GM12878 (cell line): ENCODE results near the gene LRRN4CL.

Source experiments
- CTCF ChIP-seq, 3 experiments: IDR thresholded peaks in 2 of 3; conservative IDR thresholded peaks in 1 of 3; 2 replicates each; pipeline ENCODE4 v1.5.1; 2011; ENCODE audit warnings: low read depth in 3 of 3, low read length in 3 of 3, mild to moderate bottlenecking in 3 of 3, control low read depth in 2 of 3, moderate library complexity in 2 of 3, inconsistent platforms in 1 of 3, mixed read lengths in 1 of 3; ENCODE audit not compliant: control insufficient read depth in 2 of 3, insufficient read depth in 1 of 3; ENCODE audit errors: extremely low read depth in 1 of 3
- GABPA ChIP-seq: IDR thresholded peaks from 2 replicates; pipeline ENCODE4 v1.6.1; 2014; ENCODE audit warnings: antibody characterized with exemption, low read depth, mild to moderate bottlenecking, inconsistent platforms
- HCFC1 ChIP-seq: fragments of 150-350 bp; IDR thresholded peaks from 2 replicates; pipeline ENCODE4 v1.6.1; 2014; ENCODE audit warnings: low read length
- MAX ChIP-seq: IDR thresholded peaks from 2 replicates; pipeline ENCODE4 v1.6.1; 2012; ENCODE audit warnings: low read depth, low read length, improper control_type of control experiment
- NFYB ChIP-seq: IDR thresholded peaks from 2 replicates; pipeline ENCODE4 v1.6.1; 2011; ENCODE audit warnings: low read depth, mild to moderate bottlenecking, low read length, improper control_type of control experiment, moderate library complexity; ENCODE audit not compliant: insufficient read depth
- POLR2A ChIP-seq: IDR thresholded peaks from 2 replicates; pipeline ENCODE4 v1.6.1; 2011; ENCODE audit warnings: low read depth, mild to moderate bottlenecking, low read length
- POLR2AphosphoS5 ChIP-seq: IDR thresholded peaks from 2 replicates; pipeline ENCODE4 v1.6.1; 2011; ENCODE audit warnings: mild to moderate bottlenecking, low read length, inconsistent platforms
- RAD21 ChIP-seq: IDR thresholded peaks from 2 replicates; pipeline ENCODE4 v1.6.1; 2011; ENCODE audit warnings: mild to moderate bottlenecking, low read depth, low read length, moderate library complexity; ENCODE audit not compliant: insufficient read depth
- RFX5 ChIP-seq: IDR thresholded peaks from 2 replicates; pipeline ENCODE4 v1.6.1; 2011; ENCODE audit warnings: low read depth, low read length, improper control_type of control experiment
- SMARCA5 ChIP-seq: fragments of 450-650 bp; IDR thresholded peaks from 2 replicates; pipeline ENCODE4 v1.6.1; 2017; ENCODE audit warnings: mild to moderate bottlenecking
- ZSCAN29 ChIP-seq: fragments of 450-650 bp; IDR thresholded peaks from 2 replicates; pipeline ENCODE4 v1.6.1; 2017; ENCODE audit warnings: mild to moderate bottlenecking, moderate library complexity
- TF ChIP-seq, protein P1 (sequence below): fragments of 150-350 bp; IDR thresholded peaks from 2 replicates; pipeline ENCODE4 v1.6.1; 2016; ENCODE audit warnings: low read depth, low read length

DNA sequence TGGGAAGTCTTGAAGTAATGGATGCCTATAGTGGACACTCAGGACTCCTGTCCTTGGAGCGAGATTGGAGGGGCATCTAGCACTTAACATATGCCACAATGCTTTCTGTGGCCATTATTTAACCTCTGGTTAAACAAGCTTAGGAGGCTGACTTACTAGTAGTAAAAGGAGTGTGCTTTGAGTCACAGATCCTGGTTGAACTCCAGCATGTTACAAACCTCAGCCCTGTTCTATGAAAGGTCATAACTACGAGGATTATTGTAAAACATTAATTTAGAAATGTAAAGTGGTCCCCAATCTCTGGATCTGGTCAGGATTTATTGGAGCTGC is 16.2 kb downstream of the LRRN4CL start:
- no peak for TF ChIP-seq POLR2A
- no peak for TF ChIP-seq CTCF (IDR thresholded peaks at IDR 0.05 in 2 of 3, conservative IDR thresholded peaks at IDR 0.05 in 1 of 3; ENCODE audit: control insufficient read depth in 2 of 3, extremely low read depth in 1 of 3, insufficient read depth in 1 of 3, low read depth in 3 of 3, low read length in 3 of 3)
- no peak for TF ChIP-seq NFYB
- no peak for TF ChIP-seq GABPA
- no peak for TF ChIP-seq POLR2AphosphoS5
- TF ChIP-seq MAX = no peak
- TF ChIP-seq ZSCAN29 = no peak
- TF ChIP-seq SMARCA5 = no peak
- TF ChIP-seq RAD21 = no peak
- TF ChIP-seq HCFC1 = no peak
- no peak for TF ChIP-seq RFX5
- TF ChIP-seq, protein P1, sequence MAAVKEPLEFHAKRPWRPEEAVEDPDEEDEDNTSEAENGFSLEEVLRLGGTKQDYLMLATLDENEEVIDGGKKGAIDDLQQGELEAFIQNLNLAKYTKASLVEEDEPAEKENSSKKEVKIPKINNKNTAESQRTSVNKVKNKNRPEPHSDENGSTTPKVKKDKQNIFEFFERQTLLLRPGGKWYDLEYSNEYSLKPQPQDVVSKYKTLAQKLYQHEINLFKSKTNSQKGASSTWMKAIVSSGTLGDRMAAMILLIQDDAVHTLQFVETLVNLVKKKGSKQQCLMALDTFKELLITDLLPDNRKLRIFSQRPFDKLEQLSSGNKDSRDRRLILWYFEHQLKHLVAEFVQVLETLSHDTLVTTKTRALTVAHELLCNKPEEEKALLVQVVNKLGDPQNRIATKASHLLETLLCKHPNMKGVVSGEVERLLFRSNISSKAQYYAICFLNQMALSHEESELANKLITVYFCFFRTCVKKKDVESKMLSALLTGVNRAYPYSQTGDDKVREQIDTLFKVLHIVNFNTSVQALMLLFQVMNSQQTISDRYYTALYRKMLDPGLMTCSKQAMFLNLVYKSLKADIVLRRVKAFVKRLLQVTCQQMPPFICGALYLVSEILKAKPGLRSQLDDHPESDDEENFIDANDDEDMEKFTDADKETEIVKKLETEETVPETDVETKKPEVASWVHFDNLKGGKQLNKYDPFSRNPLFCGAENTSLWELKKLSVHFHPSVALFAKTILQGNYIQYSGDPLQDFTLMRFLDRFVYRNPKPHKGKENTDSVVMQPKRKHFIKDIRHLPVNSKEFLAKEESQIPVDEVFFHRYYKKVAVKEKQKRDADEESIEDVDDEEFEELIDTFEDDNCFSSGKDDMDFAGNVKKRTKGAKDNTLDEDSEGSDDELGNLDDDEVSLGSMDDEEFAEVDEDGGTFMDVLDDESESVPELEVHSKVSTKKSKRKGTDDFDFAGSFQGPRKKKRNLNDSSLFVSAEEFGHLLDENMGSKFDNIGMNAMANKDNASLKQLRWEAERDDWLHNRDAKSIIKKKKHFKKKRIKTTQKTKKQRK = no peak
